ENCODE results near the gene ERI3.

DNA sequence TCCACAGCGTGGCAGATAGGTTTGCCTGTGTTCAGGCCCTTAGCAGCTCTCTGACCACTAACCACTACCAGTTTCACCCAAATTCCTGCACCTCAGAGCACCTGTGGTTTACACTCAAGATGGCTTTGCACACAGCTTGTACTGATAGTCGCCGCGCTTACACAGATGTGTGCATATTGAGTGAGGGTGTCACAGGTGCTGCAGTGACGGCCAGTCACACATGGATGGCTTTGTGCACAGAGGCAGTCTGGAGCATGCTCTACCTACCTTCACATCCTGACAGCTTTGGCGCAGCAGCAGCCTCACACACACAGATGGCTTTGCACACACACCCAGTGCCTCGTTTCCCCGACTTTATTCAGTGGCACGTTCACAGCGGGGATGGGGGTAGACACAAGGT is 134.3 kb downstream of the ERI3 start:
- TF ChIP-seq, protein P1, sequence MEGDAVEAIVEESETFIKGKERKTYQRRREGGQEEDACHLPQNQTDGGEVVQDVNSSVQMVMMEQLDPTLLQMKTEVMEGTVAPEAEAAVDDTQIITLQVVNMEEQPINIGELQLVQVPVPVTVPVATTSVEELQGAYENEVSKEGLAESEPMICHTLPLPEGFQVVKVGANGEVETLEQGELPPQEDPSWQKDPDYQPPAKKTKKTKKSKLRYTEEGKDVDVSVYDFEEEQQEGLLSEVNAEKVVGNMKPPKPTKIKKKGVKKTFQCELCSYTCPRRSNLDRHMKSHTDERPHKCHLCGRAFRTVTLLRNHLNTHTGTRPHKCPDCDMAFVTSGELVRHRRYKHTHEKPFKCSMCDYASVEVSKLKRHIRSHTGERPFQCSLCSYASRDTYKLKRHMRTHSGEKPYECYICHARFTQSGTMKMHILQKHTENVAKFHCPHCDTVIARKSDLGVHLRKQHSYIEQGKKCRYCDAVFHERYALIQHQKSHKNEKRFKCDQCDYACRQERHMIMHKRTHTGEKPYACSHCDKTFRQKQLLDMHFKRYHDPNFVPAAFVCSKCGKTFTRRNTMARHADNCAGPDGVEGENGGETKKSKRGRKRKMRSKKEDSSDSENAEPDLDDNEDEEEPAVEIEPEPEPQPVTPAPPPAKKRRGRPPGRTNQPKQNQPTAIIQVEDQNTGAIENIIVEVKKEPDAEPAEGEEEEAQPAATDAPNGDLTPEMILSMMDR (IDR thresholded peaks at IDR 0.05; ENCODE audit: extremely low read depth in 1 of 2, insufficient read depth in 1 of 2, low read depth in 1 of 2, low read length in 2 of 2), result no peak
- TF ChIP-seq POLR2A (IDR thresholded peaks at IDR 0.05; ENCODE audit: low read depth, low read length) (no peak), EZH2 (IDR thresholded peaks at IDR 0.05; ENCODE audit: borderline replicate concordance, low read depth, low read length, severe bottlenecking) (no peak), POLR2AphosphoS5 (IDR thresholded peaks at IDR 0.05; ENCODE audit: insufficient read depth, low read depth, low read length) (no peak), FOS (IDR thresholded peaks at IDR 0.05; ENCODE audit: borderline replicate concordance, insufficient read depth, low read length) (no peak), MYC (IDR thresholded peaks at IDR 0.05; ENCODE audit: low read depth, low read length) (no peak)
- TF ChIP-seq, protein P2, sequence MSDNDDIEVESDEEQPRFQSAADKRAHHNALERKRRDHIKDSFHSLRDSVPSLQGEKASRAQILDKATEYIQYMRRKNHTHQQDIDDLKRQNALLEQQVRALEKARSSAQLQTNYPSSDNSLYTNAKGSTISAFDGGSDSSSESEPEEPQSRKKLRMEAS (IDR thresholded peaks at IDR 0.05; ENCODE audit: insufficient read depth, insufficient read length), result no peak

Measured in endothelial cell of umbilical vein (primary cell).